Caki2 (cell line): ENCODE data around the gene CAMK2N1. TPM values are rescaled to one million over a fixed set of nuclear protein-coding genes. Genes with fewer than 3 reads are reported as not detected.

Experiments
- DNase-seq: peaks from one replicate; pipeline ENCODE4 v3.0.0-alpha.2; 2015; ENCODE audit warnings: low read depth
- in situ Hi-C: cut with HindIII; loops from 2 replicates; pipeline ENCODE4 v1.10.0; 2016; ENCODE audit warnings: low sequenced_read_pairs, low pct_unique_long_range_greater_than_20kb, mixed read lengths
- total RNA-seq: library from RNA; depleted of rRNA; stranded (reverse); fragments of >200 nt; shearing (Covaris generic); gene quantifications from 2 replicates; pipeline ENCODE4 v1.2.3, GENCODE V29; 2014; ENCODE audit warnings: low replicate concordance

CAMK2N1 gene
- total RNA-seq, 1 experiment from 2014 or later = 20.1 TPM

DNA sequence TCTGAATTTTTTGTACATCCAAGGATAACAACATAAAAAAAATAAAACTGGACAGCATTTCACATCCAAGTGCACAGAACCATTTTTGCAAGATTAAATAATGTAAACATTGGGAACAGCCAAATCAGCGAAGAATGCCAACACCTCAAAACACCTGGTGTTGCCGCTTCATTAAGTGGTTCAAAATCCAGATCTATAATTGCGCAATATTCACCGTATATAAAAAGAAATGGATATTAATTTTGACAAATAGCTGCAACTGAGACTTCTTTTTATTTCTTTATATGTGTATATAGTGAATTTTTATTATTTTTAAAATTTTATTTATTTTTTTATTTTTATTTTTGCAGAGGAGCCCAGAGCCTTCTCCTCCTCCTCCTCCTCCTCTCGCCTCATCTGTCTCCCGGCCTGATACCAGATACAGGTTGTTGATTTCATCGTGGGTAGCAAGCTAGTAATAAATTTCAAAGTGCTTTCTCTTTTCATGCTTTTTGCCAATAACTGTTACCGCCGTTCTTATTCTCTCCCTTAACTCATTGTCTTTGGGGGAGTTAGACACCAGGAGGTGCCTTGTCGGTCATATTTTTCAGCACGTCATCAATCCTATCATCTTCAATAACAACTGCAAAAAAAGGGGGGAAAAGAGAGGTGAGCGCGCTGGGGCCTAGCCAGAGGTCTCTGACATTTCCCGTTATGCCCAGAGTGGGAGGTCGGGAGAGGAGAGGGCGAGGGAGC, 2.7 kb downstream of the CAMK2N1 start:
- in situ Hi-C loops = no loop called here
- DNase-seq = no peak

DNA sequence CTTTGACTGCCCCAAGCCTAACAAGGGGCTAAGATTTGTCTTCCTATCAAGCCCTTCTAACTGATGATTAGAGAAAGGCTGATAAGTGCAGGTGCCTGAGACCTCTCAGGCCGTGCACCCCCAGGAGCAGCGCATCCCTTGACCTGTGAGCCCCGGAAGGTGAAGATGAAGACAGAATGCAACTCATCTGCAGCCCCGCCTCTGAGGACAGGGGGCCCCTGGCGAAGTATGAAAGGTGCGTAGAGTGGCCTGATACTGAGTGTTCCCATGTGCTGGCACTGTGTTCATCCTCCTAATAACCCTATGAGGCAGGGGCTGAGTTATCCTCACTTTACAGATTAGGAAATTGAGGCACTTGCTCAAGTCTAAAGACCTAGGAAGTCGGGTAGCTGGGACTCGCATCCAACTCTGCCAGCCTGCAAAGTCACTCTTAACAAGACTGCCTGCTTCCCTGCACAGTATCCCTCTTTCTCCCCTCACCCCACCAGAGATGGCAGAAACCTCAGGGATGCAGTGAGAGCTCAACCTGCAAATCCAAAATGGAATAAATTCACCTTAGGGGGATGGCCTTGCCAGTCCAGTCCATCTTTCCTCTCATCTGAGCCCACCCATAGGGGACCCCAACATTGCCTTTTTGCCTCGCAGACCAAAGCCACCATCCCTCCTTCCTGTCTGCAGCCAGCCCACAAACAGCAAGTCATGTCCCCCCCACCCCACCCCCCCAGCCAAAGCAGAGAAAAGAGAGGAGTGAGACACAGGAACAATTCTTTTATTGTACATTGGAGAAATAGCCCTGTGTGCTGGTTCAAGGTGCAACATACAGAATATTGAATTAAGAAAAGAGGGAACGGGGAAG, 4.1 kb downstream of the CAMK2N1 start:
- no peak for DNase-seq
- in situ Hi-C loops = no loop called here

DNA sequence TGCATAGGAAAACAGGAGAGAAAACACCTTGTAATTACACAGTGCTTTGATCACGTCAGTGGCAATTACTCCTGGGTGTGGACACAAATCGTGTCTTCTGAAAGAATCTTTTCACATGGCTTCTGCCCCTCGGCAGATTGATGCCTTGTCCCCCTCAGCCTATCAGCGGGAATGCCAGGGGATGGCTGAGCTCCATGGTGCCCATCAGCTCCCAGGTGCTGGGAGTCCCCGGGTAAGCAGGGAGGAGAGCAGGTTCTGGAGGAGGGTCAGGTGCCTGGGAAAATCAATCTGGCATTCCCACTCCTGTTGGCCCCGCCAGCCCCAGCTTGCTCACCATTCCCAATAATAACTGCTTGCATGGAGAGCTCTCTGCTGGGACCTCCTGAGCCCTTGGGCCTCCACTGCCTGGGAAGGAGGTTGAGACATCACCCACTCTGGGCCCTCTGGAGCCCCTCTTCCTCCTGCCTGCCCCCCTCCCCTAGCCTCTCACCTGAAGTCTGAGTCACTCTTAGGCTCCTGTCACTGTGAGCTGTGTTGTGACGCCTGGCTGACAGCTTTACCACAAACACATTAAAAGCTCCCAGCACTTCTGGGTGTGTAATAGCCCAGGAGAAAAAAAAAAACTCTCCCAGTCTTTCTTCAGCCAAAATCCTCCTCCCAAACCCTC, 4.9 kb downstream of the CAMK2N1 start:
- peak; percentile 65 for DNase-seq
- in situ Hi-C loops = no loop called here

DNA sequence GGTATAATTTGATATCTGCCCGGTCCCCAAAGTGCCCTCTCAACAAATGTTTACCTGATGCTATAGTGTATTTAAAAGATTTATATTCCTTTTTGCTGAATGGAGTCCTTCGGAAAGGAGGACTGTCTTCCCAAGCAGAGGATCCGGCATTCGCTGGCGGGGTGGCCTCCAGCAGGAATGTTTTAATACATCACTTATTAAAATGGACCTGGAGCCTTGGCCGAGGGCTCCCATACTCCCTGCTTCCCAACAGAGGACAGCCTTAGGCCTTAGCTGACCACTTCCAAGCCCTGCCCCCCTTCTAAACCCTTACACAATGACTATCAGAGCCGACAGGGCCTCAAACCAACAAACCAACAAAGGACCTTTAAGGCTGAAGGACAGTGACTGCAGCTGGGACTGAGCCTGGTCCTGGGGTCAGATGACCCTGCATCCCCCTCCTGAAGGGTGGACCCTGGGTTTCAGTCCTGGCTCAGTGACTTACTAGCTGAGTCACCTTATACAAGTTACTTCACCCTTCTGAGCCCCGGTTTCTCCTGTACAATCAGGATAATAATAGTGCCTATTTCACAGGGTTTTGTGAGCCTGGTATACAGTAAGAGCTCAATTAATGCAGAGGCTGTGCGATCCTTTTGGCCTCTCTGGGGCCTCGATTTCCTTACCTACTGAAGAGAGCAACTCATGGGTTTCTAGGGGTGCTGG, 5.6 kb downstream of the CAMK2N1 start:
- in situ Hi-C loops = no loop called here
- DNase-seq = peak; percentile 87

DNA sequence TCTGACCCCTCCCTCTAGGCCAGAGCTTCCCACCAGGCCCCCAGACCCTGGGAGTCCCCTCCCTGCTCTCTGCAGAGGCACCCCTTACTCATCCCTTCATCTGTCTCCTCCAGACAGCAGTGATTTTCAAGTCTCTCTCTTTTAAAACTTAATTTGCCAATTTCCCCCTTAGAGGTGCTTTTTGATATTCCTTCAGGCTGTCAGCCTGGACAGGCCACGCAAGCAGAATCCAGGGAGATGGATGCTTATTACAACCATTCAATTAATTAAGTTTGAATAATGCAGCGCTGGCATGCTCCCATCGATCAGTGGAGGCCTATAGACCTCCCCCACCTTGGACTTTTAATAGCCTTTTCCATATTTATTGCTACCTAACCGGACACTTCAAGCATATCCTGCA, 6.2 kb downstream of the CAMK2N1 start:
- no peak for DNase-seq
- in situ Hi-C loops = no loop called here

DNA sequence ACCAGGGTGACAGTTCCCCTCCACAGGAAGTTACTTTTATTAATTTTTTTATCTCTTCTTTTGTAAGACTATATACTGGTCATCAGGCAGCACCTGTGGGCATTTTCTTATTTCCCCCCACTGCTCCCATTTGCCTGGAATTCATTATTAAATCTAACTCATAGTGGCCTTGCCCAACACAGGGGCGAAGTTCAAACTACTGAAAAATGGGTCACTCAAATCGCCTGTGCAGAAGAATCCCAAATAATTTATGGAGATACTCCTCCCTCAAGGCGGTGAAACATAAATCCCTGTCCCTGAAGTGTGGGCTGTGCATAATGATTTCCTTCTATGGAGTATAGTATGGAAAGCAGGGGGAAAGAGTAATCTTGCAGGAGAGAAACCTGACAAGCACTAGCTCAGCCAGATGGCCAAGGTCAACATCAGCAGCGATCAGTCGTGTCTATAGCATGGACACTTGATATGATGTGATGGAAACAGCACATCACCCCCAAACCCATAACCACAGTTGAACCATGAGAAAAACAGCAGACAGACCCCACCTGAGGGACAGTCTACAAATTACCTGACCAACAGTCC, 7.9 kb downstream of the CAMK2N1 start:
- in situ Hi-C loops = no loop called here
- no peak for DNase-seq

DNA sequence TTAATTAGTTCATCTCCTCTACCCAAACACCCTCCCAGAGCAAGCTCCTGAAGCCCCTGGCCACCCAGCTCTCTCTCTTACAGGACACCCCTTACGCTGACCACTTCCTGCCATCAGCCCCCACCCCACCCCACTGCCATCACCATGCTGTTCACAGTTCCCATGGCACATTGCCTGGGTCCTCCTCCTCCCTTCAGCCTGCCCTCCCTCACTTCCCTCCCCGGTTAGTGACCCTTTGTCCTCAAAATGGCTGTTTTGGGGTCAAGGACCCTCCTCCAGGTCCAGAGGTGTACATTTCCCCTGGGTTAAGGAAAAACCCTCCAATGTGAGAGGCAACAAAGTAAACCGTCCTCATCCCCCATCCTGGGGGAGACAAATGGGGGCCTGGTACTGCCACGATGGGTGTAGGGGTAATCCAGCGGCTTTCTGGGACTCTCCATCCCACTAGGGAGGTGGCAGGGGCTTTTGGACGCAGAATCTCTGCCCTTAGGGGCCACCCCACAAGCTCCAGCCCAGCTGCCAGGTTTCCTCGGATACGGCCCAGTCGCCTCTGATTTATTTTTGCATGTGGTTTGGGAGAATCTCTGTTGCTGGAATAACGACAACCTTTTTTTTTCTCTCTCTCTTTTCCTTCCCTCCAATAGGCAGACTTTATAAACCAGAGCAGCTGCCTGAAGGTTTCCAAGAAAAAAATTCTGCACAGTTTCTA, 8.5 kb downstream of the CAMK2N1 start:
- DNase-seq = no peak
- in situ Hi-C loops = no loop called here

DNA sequence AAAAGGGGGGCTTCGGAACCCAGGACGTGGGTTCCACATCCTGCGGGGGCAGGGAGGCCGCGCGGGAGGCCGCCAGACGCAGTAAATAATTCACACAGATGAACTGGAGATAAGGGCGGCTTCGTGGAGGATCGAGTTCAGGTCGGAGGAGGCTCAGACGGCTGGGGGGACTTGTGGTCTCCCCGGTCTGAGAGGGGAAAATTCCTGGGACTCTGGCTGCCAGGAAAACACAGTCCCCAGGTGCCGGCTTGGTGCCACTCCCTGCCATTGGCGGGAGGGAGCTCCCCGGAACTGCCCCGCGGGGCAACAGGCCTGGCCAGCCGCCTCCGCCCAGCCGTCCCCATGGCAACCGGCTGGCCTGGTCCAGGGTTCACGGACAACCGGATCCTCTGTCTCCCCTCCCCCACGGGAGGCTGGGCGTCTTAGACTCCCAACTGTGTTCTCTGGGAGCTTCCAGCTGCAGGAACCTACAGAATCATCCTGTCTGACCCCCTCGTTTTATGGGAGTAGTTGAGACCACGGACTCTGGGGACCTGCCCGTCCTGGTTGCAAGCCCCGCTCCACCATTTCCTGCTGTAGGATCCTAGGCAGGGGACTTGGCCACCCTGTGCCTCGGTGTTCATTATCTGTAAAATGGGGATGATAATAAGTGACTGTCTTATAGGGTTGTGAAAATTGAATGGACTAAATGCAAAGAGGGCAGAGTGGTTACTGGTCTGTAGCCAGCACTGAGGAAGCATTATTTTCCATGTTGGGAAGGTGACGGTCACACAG, 9.6 kb downstream of the CAMK2N1 start:
- in situ Hi-C loops = no loop called here
- peak; percentile 87 for DNase-seq

DNA sequence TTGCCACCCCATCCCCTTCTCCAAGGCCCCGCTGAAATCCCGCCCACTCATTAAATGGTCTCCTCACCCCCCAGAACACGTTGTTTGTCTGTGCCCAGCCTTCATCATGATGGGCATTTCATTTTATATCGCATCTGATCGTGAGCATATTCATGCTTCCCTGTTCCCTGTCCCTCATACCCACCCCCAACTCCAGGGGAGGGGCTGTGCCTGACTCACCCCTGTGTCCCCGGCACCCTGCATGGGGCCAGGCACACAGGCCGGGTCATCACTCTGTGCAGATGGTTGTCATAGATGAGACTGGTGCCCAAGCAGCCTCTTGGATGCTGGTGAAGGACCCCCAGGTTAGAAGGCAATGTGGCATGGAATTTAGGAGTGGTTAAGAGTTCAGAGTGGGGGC, 11.0 kb downstream of the CAMK2N1 start:
- no peak for DNase-seq
- in situ Hi-C loops = no loop called here

DNA sequence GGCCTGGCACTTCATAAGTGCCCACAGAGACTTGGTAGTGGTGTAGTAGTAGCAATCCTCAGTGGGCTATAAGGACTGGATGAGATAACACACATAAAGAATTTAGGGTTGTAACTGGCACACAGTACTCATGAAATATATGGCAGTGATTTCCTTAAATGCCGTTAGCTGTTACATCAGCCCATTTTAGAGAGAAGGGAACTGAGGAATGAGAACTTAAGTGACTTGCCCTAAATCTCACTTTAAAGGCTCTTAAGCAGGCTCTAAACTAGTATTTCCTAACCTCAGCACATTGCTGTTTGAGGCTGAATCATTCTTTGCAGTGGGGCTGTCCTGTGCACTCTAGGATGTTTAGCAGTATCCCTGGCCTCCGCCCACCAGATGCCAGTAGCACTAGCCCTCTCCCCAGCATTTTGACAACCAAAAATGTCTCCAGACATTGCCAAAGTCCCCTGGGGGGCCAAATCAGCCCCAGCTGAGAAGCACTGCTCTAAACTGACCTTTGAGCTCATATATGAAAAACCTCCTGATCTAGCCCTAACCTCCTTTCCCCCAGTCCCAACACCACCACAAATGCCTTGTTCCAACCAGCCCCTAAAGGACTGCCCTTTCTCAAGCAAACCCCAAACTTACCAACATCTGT, 11.6 kb downstream of the CAMK2N1 start:
- no peak for DNase-seq
- in situ Hi-C loops = no loop called here

DNA sequence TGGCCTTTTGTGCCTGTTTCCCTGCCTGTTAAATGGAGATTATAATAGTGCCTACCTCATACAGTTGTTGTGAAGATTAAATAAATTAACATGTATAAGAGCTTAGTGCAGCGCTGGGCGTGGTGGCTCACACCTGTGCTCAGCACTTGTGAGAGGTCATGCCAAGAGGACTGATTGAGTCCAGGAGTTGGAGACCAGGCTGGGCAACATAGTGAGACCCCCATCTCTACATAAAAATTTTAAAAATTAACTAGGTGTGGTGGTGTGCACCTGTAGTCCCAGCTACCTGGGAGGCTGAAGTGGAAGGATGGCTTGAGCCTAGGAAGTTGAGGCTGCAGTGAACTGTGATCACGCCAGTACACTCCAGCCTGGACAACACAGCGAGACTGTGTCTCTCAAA, 12.1 kb downstream of the CAMK2N1 start:
- DNase-seq = no peak
- in situ Hi-C loops = no loop called here

DNA sequence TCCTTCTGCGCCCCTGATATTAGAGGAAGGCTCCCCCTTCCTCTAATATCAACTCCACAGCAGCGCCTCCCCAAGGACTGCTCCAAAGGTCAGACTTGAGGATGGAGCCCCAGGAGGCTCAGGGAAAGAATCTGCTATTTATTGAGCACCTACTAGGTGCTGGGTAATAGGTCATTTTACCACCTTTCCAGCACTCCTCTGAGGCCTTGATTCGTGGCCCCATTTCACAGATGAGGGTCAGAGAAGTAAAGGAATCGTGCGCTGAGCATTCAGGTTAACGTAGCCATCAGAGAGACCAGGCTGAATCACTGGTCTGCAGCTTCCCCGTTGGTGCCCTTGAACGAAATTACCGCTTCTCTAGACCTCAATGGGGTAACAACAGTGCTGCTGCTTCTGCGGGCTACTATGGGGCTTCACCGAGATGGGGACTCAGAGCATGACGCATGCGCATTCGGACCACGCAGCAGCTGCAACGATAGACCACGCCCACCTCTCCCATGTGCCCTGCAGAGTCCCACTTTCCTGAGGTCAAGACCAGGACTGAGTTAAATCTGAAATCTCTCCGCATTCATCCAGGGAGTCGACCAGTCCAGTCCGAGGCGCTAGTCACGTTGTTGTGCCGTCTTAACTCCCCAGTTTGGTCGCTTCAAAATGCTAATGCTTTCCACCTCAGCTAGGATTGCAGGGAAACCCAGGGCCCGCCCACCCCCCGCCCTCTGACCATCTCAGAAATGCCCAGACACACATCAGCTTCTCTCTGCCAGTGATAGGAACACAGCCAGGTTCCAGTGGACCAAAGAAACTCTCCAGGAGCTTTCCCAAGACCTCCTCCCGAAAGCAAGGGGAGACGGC, 12.9 kb downstream of the CAMK2N1 start:
- in situ Hi-C loops = no loop called here
- peak; percentile 78 for DNase-seq

DNA sequence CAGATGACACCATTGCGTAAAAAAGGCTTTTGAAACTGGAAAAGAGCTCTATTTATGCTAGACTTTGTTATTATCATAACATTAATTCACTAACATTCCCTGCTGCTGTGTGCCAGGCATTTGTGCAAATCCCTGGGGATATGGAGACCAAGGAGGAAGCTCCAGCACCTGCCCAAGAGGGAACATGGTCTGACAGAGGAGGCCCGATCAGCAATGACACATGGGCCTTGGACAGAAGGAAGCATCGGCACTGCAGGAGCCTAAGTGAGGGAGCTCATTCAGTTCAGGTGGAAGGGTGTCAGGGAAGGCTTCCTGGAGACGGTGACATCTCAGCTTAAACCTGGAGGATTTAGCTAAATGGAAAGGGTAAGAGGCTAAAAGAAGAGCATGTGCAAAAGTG, 13.9 kb downstream of the CAMK2N1 start:
- in situ Hi-C loops = no loop called here

DNA sequence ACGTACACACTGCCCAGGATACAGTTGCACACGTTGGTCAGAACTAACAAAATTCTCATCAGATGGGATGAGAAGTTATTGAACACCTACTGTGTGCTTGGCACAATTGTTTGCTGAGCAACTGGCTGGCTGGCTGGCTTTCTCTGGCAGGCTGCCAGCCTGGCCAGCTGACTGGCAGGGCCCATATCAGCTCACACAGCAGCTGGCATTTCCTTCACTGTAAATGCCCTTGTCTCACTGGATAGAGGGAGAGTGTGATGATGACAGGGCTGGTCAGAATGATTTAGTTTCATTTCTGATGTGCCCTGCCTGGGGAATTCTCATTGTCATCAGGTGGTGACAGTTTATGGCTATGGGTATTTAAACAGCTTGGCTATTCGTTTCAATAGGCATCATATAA, 15.8 kb downstream of the CAMK2N1 start:
- no peak for DNase-seq
- in situ Hi-C loops = no loop called here

More for the DNA sequence above, 13.9 kb downstream of the CAMK2N1 start:
- no peak for DNase-seq

DNA sequence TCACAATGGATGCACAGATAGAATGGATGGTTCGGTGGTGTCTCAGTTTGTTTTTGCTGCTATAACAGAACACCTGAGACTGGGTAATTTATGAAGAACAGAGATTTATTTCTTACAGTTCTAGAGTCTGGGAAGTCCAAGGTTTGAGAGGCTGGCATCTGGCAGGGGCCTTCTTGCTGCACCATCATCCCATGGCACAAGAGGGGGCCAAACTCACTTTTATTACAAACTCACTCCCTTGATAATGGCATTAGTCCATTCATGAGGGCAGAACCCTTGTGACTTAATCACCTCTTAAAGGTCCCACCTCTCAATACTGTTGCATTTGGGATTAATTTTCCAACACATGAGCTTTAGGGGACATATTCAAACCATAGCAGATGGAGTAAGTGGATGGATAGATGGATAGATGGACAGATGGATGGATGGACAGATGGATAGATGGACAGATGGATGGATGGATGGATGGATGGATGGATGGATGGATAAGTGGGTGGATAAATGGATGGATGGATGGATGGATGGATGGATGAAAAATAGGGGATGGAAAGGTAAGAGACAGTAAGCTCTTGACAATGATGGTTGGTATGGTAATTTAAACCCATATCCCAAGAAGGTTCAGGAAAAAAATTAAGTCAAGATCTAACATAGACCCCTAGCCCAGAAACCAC, 16.5 kb downstream of the CAMK2N1 start:
- in situ Hi-C loops = no loop called here
- DNase-seq = no peak
